GM19023 (cell line): Measurements from ENCODE around the gene ZSCAN21.
A peak's percentile ranks its signal among the peaks of the same experiment; 100 is the strongest.
"Not testable (repeated sequence)": the region's sequence is repeated elsewhere in the genome, so short reads cannot be mapped to it uniquely, and the experiment has no call there.

Source experiments
- ATAC-seq: cut with Tn5 transposase; IDR thresholded peaks from one replicate; pipeline ENCODE4 v1.9.1; 2021; ENCODE audit warnings: mild to moderate bottlenecking, moderate library complexity; ENCODE audit not compliant: unreplicated experiment

Gene ZSCAN21

DNA sequence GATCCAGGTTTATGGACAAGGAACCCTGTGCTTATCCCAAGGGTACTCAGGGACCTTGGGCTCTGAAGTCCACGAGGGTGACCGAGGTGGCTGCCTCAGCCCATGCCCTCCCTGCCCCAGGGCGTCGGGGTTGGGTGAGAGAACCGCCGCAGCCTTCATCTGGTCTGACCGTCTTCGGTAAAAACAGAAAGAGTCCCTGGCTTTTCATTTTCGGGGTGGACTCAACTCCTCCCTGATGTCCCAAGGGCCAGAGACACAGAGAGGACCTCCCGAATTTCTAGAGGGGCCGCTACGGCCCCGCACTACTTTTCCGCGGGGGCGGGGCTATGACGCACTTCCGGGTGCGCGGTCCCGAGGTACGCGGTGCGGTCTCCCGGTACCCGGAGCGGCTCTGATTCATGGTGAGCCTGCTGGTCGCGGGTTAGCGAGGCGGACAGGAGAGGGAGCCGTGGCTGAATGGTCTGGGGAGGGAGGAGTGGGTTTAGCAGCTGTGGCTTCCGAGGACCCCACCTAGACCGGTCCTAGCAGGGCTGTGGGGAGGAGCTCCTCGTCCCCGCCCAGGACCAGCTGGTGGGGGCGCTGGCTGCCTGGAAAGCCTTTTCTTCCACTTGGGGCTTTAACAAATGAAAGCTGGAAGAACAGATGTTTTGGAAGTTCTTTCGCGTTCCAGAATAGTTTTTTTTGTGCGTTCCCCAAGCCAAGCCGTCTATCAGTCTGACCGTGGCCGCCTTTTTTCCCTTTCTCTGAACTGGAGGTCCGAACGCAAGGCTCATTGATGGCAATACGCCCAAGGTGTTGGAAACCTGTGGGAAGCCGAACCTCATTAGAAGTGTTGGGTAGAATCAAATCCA is at the start of gene ZSCAN21:
Gene ZSCAN21 (plus strand): TSS at position 334 of the 851 bp plus-strand sequence. CDS start 7,233 bp downstream, outside the sequence.
- peak; percentile 94 for ATAC-seq

DNA sequence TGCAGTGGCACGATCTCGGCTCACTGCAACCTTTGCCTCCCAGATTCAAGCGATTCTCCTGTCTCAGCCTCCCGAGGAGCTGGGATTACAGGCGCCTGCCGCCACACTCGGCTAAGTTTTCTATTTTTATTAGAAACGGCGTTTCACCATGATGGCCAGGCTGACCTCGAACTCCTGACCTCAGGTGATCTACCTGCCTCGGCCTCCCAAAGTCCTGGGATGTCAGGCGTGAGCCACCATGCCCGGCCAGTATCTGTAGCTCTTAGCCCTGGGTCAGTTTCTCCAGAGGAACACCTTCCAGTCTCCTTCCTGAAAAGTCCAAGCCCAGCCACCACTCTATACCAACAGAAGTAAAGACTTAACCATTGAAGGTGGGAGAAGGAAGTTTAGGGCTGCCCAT is 49.3 kb upstream of the ZSCAN21 start:
- ATAC-seq = no peak

DNA sequence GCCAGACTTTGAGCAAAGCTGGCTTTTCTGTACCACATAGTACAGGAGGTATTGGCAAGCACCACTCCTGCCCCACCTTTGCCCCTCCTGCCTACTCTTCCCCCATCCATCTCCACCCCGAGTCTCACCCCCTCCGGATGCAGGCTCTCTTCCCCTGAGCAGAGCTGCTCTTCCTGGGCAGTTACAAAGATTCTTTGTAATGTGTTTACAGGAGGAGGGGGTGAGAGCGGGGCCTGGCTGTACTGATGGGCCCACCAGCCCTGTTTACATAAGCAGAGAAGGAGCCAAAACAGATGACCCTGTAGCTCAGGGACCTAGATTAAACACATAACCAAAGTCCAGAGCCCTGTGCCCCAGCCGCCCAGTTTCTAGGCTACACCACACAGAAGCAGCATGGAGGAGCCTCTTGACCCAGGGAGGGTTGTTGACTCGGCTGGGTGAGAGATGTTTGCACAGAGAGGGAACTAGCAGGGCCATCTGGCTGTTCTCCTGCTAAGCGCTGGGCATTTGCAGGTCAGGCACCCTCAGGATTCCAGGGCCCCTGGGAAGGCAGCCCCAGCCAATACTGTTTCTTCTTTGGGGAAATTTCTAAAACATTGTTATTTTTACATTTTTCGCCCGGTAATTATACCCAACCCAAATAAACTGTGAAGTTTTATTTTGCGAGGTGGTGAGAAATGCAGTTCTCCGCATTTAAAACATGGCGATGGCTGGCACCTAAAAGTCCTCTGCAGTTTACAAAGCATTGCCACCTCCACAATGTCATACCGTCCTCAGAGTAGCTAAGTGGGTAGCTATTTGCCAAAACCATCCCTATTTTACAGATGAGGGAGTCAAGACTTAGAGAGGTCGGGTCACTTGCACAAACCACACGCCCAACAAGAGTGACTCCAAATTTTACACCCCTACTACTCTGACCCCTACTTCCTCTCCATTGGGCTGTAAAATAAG is 45.6 kb upstream of the ZSCAN21 start:
- ATAC-seq = no peak

DNA sequence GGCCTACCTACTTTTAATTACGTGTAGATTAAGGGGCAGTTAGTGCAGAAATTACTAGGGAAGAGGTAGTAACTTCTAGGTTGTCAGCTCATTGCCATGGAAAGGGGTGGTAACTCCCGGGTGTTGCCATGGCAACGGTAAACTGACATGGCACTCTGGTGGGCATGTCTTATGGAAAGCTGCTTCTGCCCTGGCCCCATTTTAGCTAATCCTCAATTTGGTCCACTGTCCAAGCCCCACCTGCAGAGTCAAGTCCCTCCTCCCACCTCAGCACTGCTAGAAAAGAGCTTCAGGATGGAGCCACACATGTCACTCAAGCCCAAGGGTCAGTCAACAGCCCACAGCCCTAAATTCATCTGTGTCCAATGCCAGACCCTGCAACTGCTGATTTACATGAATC is 41.7 kb upstream of the ZSCAN21 start:
- no peak for ATAC-seq

DNA sequence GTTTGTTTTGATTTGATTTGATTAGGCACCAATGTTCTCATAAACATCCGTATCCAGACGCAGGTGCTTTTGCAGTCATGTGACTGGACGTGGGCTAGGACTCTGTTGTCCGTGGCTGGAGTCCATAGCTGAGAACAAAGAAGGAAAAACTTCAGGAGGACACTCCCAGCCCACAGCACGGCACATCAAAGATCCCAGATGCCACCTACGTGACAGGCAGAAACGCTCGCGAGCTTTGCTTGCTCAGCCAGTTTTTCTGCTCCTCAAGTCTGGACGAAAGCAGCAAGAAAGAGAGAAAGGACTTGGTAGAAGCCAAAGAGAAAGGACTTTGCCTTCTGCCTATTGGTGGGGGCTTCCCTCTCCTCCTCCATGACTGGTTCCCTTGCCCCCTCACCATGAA is 41.0 kb upstream of the ZSCAN21 start:
- no peak for ATAC-seq

DNA sequence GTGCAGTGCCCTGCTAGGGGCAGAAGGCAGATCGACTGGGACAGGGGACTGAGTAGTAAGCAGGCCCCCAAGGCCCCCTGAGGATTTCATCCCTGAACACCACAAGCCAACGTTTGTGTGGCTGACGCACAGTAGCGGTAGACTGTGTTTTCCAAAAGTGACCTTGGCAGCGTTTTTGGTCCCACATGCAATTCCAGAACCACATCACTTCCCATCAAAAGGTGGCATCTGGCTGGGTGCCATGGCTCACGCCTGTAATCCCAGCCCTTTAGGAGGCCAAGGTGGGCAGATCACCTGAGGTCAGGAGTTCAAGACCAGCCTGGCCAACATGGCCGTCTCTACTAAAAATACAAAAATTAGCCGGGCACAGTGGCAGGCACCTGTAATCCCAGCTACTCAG is 39.6 kb upstream of the ZSCAN21 start:
- ATAC-seq = not testable (repeated sequence)

DNA sequence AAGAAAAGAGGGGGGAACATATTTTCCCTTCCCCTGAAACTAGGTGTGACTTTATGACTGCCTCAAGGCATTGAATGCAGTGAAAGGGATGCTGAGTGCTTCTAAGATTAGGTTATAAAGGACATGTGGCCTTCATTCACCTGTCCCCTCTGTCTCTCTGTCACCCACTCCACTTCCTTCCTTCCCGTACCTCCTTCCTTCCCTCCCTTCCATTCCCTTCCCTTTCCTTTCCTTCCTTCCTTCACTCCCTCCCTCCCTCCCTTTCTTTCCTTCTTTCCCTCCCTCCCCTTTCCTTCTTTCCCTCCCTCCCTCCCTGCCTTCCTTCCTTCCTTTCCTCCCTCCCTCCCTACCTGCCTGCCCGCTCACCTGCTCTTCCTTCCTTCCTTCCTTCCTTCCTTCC is 38.7 kb upstream of the ZSCAN21 start:
- no peak for ATAC-seq

DNA sequence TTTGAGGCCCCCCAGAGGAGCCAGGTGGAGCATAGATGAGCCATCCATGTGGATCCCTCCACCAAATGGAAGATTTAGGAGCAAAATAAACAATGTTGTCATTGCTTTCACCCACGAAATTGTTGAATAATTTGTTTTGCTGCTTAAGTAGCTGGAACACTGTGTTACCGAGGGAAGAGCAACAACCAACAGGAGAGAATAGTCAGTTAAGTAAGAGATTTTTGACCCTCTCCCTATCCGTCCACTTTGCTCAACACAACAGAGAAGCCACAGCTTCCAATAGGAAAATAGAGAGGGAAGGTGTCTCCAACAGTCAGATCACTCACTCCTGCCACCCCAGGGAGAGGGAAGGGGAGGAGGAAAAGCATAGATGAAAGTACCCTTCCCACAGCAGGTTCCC is 38.1 kb upstream of the ZSCAN21 start:
- no peak for ATAC-seq

DNA sequence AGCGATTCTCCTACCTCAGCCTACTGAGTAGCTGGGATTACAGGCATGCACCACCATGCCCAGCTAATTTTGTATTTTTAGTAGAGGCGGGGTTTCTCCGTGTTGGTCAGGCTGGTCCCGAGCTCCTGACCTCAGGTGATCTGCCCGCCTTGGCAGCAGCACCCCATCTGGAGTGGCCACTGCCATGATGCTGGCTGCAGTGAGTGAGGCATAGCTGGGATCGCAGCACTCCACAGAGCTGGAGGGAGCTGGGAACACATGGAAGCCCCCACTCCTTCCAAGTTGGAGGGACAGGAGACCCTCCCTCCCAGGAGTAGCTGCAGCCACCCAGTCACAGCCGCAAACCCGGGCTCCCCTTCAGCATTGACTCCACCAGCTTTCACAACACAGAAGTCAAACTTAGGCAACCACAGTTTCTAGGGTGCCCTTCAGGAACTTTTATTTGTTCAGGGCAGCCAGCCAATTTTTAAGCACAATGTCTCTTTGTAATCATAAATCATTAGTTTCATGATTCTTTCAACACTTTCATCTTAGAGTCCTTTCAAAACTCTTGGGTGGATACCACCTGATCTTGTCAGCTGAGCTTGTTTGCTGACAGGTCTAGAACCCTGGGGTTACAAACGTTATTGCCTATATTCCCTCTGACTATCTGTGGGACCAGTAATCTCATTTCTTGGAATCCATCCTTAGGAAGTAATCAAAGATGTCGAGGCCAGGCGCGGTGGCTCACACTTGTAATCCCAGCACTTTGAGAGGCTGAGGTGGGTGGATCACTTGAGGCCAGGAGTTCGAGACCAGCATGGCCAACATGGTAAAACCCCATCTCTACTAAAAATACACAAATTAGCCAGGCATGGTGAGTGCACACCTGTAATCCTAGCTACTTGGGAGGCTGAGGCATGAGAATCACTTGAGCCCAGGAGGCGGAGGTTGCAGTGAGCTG is 36.9 kb upstream of the ZSCAN21 start:
- ATAC-seq = not testable (repeated sequence)

DNA sequence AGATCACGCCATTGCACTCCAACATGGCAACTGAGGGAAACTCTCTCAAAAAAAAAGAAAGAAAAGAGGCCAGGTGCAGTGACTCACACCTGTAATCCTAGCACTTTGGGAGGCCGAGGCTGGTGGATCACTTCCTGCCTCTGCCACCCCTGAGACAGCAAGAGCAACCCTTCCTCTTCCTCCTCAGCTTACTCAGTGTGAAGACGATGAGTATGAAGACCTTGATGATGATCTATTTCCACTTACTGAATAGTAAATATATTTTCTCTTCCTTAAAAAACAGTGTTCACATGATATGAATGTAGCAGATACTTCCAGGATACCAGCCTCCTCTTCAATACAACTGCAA is 36.3 kb upstream of the ZSCAN21 start:
- ATAC-seq = no peak

DNA sequence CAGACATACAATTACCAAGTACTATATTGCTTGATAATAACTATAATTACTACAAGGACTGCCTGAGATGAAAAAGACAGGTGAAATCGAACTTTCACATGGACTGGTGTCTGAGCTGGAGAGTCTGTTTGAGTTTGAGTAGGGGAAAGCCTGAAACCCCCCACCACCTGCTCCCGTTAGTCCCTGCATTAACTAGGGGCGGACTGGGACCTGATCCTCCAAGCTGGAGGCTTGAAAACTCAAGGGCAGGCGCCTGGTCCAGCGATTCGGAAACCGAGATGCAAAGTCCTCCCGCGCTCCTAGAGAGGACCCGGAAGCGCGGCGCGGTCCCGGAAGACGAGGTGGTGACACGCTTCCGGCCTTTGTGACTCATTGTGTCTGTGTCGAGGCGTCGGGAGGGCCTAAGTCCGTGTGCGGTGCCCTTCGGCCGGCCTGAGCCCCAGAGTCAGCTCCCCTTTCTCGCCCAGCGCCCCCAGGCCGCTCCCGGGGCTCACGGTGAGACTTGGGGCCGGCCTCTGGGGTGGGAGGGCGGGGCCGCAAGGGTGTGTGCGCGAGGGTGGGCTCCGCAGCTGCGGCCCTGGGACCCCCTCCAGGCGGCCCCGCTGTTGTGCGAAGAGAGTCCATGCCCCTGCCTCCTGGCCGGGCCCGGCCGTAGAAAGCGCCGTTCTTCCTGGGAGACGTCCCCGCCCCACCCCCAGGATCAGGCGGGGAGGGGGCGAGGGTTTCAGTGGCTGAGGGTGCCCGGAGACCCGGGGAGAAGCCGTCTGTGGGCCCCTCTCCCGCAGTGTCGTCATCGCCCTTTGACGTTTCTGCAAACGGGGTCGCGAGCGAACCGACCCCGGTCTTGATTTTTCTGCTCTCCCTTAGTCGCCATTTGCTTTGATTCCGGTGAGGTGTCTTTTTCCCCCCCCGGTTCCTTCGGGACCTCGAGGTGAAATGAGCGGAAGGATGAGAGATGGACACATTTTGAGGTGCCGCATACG is 34.1 kb upstream of the ZSCAN21 start, which contains the start of gene ZKSCAN1:
Gene ZKSCAN1 (plus strand): TSS at position 365 of the 983 bp plus-strand sequence. CDS start 7,911 bp downstream, outside the sequence.
- peak; percentile 98 for ATAC-seq

DNA sequence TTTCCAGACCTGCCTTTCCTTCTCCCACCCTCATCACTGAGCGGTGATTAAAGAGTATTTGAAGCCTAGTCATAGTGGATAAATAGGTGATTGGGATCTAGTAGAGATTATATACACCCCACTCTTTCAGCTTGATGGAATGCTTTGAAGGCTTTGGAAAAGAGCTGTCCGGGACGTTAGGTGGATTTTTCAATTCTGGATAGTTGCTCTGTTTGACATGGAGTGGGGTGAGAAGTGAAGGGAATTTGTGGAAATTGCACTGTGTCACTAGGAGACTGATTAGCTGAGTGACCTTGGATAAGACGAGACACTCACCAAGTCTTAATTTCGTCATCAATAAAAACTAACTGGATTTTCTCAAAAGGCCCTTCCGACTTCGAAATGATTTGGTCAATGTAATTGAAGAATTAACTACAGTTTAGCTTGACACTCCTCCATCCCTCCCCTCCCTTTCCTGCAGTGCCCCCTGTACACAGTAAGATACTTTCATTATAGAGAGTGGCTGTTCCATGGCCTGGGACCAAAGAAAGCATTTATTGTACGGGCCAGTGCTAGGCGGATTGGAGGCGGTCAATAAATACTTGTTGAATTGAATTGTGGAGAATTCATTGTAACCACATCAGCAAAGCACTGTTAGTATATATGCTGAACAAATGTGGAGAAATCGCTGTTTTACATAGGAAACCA is 33.2 kb upstream of the ZSCAN21 start:
- no peak for ATAC-seq

DNA sequence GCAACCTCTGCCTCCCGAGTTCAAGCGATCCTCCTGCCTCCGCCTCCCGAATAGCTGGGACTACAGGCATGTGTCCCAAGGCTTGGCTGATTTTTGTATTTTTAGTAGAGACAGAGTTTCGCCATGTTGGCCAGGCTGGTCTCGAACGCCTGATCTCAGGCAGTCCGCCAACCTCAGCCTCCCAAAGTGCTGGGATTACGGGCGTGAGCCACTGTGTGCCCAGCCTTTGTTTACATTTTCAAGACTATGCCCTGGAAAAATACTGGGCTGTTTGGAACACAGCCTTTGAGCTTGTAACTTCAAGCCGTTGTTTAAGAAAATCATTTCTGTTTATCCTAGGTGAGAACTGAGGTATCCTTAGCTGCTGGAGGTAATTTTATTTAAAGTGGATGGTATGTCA is 32.3 kb upstream of the ZSCAN21 start:
- ATAC-seq = no peak

DNA sequence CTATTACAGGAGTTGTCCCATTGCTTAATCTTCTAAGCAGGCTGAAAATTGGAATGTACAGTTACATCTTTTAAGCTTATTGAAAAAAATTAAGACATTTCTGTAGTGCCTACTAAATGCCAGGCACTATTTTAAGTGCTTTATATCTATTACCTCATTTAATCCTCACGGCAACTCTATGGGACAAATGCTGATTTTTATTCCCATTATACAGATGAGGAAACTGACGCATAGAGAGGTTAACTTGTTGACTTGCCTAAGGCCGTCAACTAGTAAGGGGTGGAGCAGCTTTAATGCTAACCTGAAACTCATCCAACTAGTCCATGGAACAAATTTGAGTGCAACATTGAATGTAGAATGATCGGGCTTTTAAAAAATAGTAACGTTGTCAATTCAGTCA is 31.7 kb upstream of the ZSCAN21 start:
- no peak for ATAC-seq

DNA sequence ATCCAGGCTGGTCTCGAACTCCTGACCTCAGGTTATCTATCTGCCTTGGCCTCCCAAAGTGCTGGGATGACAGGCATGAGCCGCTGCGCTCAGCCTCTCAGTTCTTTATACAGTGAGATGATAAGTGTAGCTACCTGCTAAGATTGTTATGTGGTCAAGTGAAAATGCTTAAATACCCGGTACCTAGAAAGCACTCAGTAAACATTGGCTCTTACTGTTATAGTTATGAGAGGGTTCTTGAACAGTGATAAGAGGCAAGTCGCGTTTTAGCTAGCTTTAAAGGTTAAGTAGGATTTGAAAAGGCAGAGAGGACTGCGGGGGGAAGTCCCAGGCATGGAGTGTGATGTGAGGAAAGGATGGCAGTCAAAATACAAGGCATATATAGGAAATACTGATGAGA is 29.7 kb upstream of the ZSCAN21 start:
- no peak for ATAC-seq

DNA sequence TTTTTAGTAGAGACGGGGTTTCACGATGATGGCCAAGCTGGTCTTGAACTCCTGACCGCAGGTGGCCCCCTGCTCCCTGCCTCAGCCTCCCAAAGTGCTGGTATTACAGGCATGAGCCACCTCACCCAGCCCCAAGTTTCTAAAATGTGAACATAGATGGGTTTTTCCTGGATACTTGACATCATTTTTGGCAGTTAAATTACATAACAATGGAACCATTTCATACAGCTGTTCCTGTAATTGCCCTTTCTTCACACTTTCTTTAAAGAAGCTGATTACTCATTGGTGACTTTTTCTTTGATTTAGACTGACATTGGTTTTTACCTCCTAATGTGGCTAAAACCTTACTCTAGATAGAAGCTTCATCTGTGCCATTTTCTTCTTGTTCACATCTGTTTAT is 28.3 kb upstream of the ZSCAN21 start:
- ATAC-seq = no peak

DNA sequence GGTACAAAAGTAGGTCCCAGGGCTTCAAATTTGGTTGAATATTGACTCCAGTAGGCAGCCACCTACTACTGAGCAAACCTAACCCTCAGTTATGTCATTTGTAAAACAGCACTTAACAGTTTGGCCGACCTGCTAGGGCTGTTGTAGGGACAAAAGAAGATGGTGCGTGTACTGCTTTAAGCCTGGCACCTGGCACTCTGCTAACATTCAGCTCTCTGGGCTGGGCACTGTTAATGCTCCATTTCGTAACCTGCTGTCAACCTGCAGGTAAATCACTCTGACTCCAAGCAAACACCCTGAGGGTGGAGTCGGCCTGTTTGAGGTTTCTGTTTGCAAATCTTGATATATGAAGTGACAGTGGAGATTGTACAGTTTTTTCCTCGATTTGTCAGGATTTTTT is 27.0 kb upstream of the ZSCAN21 start:
- ATAC-seq = no peak

DNA sequence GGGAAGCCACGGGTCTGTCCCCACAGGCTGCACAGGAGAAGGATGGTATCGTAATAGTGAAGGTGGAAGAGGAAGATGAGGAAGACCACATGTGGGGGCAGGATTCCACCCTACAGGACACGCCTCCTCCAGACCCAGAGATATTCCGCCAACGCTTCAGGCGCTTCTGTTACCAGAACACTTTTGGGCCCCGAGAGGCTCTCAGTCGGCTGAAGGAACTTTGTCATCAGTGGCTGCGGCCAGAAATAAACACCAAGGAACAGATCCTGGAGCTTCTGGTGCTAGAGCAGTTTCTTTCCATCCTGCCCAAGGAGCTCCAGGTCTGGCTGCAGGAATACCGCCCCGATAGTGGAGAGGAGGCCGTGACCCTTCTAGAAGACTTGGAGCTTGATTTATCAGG is 26.0 kb upstream of the ZSCAN21 start:
- ATAC-seq = no peak
